ENCODE measurements around the gene ARMH4.

Gene ARMH4

DNA sequence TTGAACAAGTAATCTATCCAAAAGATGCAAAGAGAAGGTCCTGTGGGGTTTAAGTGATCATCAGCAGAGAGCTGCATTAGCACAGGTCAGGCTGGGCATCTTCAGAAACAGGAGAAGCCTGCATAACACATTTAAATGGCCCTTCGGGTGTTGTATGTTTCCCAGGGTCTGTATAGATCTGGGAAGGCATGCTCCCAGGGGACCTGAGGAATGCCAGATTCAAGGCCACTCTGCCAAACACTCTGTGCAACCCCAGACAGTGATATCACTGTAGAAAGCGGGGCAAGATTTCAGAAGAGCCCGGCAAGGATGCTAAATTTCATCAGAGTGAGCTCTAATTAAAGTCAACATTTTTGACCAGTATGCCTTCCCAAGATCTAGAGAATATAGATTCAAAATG, 92.9 kb downstream of the ARMH4 start:
- DNase-seq, result no peak

DNA sequence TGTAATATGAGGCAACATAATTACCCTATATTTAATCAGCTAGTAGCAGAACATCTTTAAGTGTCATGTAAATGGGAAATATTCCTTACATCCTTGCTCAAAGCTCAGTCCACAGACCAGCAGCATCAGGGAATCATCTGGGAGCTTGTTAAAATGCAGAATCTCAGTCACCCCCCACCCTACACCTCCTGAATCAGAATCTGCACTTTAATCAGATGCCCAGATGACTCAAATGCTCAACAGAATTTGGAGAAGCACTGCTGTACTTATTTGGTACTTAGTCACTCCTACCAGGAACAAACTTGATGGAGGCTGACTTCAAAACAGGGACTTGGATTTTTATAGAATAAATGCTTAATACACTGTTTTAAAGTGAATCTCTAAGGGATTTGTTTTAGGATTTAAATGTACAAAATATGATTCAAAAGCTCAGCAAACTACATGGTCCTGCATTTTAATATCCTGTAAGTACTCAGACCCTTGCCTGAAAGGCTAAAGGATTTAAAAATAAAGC, 96.5 kb downstream of the ARMH4 start:
- no peak for DNase-seq

DNA sequence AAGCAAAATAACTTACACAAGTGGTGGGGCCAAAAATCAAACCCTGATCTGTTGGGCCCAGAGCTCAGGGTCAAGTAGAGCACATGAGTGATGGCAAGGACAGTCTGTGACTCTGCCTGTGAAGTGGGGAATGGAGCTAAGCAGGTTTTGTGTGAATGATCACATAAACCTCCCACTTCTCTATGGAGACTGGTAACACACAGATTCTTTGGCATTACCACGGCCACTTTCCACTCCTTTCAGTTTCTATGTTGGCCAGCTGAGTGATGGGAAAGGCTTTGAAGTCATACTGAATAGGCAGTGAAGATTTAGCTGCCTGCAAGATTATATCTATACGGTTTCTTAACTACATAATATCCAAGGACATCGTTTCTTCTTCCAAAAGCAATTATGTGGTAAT, 97.9 kb downstream of the ARMH4 start:
- DNase-seq, result no peak

DNA sequence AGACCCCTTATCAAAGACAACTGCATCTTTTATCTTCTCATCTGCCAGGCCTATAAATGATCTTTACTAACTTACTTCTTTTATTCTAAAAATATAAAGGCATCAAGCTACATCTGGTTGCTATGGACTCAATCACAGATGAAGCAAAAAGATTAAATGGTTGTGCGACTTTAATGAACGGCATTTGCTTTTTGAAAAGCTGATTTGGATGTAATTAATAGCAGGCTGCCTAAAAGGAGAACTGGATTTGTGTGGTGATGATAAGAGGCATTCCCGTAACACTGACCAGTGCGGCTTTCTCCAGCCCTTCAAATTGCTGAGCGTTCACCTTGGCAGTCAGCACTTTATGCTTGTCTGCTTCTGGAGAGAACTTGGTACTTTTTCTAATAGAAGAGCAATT, 103.8 kb downstream of the ARMH4 start:
- DNase-seq, result no peak

DNA sequence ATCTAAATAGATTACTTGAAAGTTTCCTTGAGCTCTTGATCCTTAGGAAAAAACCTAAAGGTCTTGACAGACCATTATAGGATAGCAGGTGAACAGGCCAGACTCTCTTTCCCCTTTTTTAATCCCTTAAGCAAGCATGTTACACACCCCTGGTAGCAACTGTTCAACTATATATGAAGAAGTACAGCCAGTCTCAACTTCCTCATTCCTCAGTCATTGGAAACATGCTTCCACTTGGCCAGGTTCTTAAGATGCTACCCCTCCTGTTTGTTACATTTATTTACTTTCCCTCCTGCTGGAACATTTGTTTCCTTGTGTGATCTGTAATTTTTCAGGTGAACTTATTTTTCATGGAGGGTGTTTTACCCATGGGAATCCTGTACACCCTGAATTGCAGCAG, 124.1 kb downstream of the ARMH4 start:
- no peak for DNase-seq

- no peak for DNase-seq
Observed at GRCh38 chr14:58026967-58027366, 125.0 kb downstream of the ARMH4 start.

DNA sequence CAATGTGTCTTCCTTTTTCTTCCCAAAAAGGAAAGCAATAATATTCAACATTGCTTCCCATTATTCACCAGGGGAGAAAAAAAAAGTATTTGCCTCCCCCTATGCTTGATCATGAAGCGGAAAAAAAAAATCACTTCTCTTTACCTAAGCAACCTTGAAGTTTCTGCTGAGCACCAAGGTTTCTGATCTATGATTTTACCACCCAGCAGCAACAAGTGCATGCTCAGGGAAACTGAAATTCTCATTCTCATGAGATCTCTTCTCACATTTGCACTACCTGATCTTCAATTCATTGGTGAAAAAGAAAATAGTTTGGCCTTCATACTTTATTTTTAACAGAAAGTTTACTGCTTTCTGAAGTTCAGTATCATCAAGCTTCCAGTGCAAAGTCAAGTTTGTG, 125.8 kb downstream of the ARMH4 start:
- DNase-seq, result no peak

GRCh38 chr14:58014778-58015177, 137.2 kb downstream of the ARMH4 start:
- no peak for DNase-seq

DNA sequence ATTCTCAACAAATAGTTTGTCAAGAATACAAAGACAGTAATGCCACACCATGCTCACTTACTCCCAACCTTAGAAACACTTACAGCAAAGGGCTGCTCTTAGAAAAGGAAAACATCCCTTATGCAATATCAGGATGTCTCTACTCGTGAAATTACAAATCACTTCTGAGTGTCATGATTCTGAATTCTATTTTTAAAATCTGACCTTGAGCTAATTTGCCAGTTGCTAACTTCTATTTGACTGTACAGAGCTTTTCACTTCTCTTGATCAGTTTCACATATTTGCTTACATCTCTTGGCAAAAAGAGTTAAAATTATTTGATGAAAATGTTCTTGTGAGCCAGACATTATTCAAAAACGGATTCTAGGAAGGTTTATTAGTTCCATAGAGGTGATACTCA, 149.4 kb downstream of the ARMH4 start:
- no peak for DNase-seq

GRCh38 chr14:57999979-58000378, 152.0 kb downstream of the ARMH4 start:
- DNase-seq, result no peak

DNA sequence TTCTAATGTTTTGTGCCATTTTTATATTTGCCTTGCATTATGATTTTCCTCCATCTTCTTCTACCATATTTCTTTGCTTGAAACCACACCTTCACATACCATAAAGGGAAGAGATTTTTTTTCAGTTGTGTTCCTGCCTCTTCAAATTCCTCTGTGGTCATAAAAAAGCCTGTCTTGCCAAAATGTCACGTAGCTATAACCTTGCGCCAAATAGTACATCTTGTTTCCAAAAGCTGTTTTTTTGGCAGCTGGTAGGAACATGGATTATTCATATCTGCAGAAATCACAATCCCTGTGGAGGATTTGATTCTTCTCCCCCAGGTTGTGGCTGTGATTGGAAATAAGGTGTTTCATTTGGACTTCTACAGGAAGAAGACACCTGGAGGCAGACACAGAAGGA, 152.5 kb downstream of the ARMH4 start:
- no peak for DNase-seq

- DNase-seq, result no peak
Observed at GRCh38 chr14:57998766-57999165, 153.2 kb downstream of the ARMH4 start.

- no peak for DNase-seq
Observed at GRCh38 chr14:57991353-57991752, 160.7 kb downstream of the ARMH4 start.

GRCh38 chr14:57988445-57988844, 163.6 kb downstream of the ARMH4 start:
- DNase-seq, result no peak

- DNase-seq, result no peak
Observed at GRCh38 chr14:57987596-57988300, 164.3 kb downstream of the ARMH4 start.

DNA sequence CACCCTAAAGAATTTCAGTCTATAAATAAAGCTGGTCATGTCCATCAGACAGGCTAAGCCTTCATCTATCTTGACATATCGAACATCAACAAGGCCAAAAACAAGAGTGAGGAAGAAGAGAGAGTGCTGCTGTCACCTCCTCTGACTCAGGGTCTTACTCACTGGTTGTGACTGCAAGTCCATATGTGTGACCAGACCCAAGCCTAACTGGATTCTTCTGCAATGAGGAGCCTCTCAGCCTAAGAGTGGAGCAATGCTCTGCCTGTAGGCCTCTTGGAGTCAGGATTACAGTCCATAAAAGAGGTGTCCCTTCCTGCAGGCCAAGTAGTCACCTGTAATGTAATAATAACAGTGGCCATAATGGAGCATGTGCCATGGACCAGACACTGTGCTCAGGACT, 165.0 kb downstream of the ARMH4 start:
- DNase-seq, result no peak

GRCh38 chr14:57982804-57983634, 169.0 kb downstream of the ARMH4 start:
- no peak for DNase-seq

GRCh38 chr14:57981817-57982560, 170.0 kb downstream of the ARMH4 start:
- DNase-seq, result no peak

GRCh38 chr14:57979376-57980048, 172.5 kb downstream of the ARMH4 start:
- no peak for DNase-seq

DNA sequence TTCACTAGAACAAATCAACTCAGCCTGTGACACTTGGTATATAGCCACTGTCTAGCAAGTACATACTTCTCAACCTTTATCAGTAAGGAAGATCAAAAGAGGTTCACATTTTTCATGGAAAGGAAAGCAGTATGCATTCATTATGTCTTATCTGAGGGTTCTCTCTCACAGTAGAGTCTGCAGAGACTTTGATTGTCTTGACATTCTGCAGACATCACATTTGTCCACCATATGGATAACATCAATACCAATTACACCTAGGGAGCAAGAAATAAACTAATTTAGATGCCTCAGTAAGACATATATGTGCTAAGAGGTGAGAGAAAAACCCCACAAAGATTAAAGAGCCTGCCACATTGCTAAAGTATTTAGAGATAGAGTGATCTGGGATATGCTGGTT, 175.3 kb downstream of the ARMH4 start:
- DNase-seq, result no peak

DNA sequence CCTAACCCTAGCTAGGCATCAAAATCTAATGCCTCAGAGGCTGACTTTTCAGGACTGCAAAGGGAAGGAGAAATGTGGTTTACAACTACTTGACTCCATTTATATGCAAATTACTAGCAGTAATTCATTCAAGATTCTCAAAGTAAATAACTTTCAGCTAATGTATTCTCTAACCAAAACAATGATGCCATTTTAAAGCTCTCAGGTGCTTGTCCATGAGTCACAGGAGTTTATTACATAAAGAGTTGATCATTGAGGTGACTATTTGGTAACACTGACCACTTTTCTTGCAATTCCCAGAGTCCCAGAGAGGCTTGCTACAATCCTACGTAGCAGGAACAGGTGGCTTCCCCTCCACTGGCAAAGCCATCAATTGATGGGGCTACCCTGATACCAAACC, 177.1 kb downstream of the ARMH4 start:
- DNase-seq, result no peak

- no peak for DNase-seq
Observed at GRCh38 chr14:57970594-57970993, 181.4 kb downstream of the ARMH4 start.
